Loucy (cell line): ENCODE data around the gene SIAH2.

Experiments used
- H2AFZ ChIP-seq: fragments of 200-600 bp; sonication (generic); 2 replicates; pipeline ENCODE4 v1.6.0; 2016; ENCODE audit warnings: antibody characterized with exemption, mild to moderate bottlenecking, low read length, moderate library complexity
- H3F3A ChIP-seq: fragments of 200-600 bp; 2 replicates; pipeline ENCODE4 v1.6.0; 2016; ENCODE audit warnings: antibody characterized with exemption, low read depth, mild to moderate bottlenecking
- H3K27me3 ChIP-seq: fragments of 200-600 bp; sonication (generic); 2 replicates; pipeline ENCODE4 v1.6.1; 2014; ENCODE audit warnings: low read length, mild to moderate bottlenecking; ENCODE audit not compliant: insufficient read depth, poor library complexity, severe bottlenecking
- H3K36me3 ChIP-seq: fragments of 200-600 bp; sonication (generic); 2 replicates; pipeline ENCODE4 v1.6.1; 2016; ENCODE audit warnings: low read length; ENCODE audit not compliant: insufficient read depth
- H3K4me1 ChIP-seq: fragments of 200-600 bp; sonication (generic); 2 replicates; pipeline ENCODE4 v1.5.1; 2014; ENCODE audit warnings: low read length, mild to moderate bottlenecking; ENCODE audit not compliant: insufficient read depth, poor library complexity, severe bottlenecking
- H3K4me2 ChIP-seq: fragments of 200-600 bp; sonication (generic); 2 replicates; pipeline ENCODE4 v1.6.0; 2014; ENCODE audit warnings: antibody characterized with exemption, low read length, low read depth, mild to moderate bottlenecking; ENCODE audit not compliant: poor library complexity, severe bottlenecking
- H3K4me3 ChIP-seq: fragments of 200-600 bp; sonication (generic); 2 replicates; pipeline ENCODE4 v1.5.1; 2014; ENCODE audit warnings: low read length, mild to moderate bottlenecking, mixed read lengths; ENCODE audit not compliant: poor library complexity, severe bottlenecking
- H3K79me2 ChIP-seq: fragments of 200-600 bp; sonication (generic); 2 replicates; pipeline ENCODE4 v1.6.1; 2014; ENCODE audit warnings: low read length; ENCODE audit not compliant: insufficient read depth
- H3K9ac ChIP-seq: fragments of 200-600 bp; sonication (generic); 2 replicates; pipeline ENCODE4 v1.6.0; 2014; ENCODE audit warnings: mild to moderate bottlenecking, low read depth, low read length, moderate library complexity; ENCODE audit not compliant: poor library complexity, severe bottlenecking
- H3K9me2 ChIP-seq: fragments of 200-600 bp; sonication (generic); replicated peaks from 2 replicates; pipeline ENCODE4 v1.6.1; 2016; ENCODE audit warnings: low read depth, low read length, mixed read lengths
- H3K9me3 ChIP-seq: fragments of 200-600 bp; sonication (generic); 2 replicates; pipeline ENCODE4 v1.6.1; 2014; ENCODE audit warnings: mild to moderate bottlenecking, antibody characterized with exemption, low read length, low read depth; ENCODE audit not compliant: insufficient read depth
- H4K20me1 ChIP-seq: fragments of 200-600 bp; sonication (generic); 2 replicates; pipeline ENCODE4 v1.6.0; 2014; ENCODE audit warnings: antibody characterized with exemption, low read length, mild to moderate bottlenecking; ENCODE audit not compliant: insufficient read depth, poor library complexity, severe bottlenecking
- EZH2phosphoT487 ChIP-seq: fragments of 200-600 bp; IDR thresholded peaks from 2 replicates; pipeline ENCODE4 v1.6.1; 2018; ENCODE audit warnings: antibody characterized with exemption, mild to moderate bottlenecking, moderate library complexity, borderline replicate concordance
- TF ChIP-seq, protein P1 (sequence below): fragments of 200-600 bp; sonication (generic); conservative IDR thresholded peaks from 2 replicates; pipeline ENCODE4 v1.5.1; 2014; ENCODE audit warnings: mild to moderate bottlenecking, antibody characterized with exemption, low read length

SIAH2 gene

DNA sequence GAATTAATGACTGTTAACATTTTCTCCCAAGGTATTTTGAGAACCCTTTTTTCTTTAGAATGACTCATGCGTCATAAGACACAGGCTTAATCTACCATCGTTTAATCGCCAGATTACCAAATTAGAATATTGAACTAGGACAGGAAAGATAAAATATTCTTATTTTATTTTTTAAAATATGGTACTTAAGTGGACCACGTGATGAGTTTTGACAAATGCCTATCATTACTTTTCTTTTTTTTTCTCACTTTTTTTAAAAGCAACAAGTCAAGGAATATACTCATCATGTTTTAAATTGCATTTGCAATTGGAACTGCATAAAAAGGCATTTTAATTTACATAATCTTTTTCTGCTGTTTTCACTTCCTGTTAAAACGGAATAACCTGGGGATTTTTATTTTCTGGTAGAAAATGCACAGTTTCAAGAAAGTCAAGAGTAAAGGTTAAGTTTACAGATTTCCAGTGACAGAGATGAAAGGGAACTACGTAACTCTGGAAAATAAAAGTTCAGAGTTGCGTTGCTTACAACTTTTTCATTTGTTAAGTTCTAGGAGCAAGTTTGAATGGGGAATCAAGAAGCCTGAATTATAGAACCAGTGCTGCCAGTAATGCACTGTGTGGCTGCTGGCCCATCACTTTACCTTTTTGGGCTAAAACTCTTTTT lies 23.6 kb downstream of the SIAH2 start:
- Histone ChIP-seq H3K36me3 (peaks cover 23% of the 10 kb centered on the region; the same call in 1 of the 2 replicates), H3K4me3 (no peak overlapping the region), H3K4me1 (no peaks in the 10 kb centered on the region), H3K4me2 (no peak overlapping the region), H4K20me1 (peaks cover 5% of the 10 kb centered on the region), H3K9ac (no peak overlapping the region), H3K9me3 (no peaks in the 10 kb centered on the region), H3K27me3 (no peaks in the 10 kb centered on the region), H3F3A (no peaks in the 10 kb centered on the region), H3K79me2 (peaks cover 24% of the 10 kb centered on the region; the same call in 1 of the 2 replicates), H3K9me2 (no peaks in the 10 kb centered on the region), H2AFZ (no peak overlapping the region)
- TF ChIP-seq, protein P1, sequence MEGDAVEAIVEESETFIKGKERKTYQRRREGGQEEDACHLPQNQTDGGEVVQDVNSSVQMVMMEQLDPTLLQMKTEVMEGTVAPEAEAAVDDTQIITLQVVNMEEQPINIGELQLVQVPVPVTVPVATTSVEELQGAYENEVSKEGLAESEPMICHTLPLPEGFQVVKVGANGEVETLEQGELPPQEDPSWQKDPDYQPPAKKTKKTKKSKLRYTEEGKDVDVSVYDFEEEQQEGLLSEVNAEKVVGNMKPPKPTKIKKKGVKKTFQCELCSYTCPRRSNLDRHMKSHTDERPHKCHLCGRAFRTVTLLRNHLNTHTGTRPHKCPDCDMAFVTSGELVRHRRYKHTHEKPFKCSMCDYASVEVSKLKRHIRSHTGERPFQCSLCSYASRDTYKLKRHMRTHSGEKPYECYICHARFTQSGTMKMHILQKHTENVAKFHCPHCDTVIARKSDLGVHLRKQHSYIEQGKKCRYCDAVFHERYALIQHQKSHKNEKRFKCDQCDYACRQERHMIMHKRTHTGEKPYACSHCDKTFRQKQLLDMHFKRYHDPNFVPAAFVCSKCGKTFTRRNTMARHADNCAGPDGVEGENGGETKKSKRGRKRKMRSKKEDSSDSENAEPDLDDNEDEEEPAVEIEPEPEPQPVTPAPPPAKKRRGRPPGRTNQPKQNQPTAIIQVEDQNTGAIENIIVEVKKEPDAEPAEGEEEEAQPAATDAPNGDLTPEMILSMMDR = no peak
- TF ChIP-seq EZH2phosphoT487 = no peak

DNA sequence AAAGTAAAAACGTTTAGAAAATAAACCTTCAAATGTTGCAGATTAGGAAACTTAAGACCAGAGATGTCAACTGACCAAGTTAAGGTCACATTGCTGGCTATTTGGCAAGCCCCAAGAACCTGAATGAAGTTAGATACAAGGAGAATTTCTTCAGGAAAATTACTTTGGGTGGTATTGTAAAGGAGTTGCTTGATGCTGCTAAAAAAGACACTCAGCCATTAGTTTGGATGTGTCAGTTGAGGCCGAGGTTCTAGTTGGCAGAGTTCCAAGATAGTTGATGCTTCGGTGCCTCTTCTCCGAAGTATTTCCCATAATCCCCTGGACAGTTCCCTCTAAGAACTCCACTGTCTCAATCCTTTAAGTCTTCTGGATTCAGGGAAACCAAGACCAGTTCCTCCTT lies 24.3 kb downstream of the SIAH2 start:
- TF ChIP-seq, protein P1 = no peak
- TF ChIP-seq EZH2phosphoT487 = no peak
- Histone ChIP-seq H3K9me3 (no peaks in the 10 kb centered on the region), H3K36me3 (peaks cover 23% of the 10 kb centered on the region; the same call in 1 of the 2 replicates), H3K4me2 (no peak overlapping the region), H3K4me1 (peaks cover 1% of the 10 kb centered on the region), H3K4me3 (no peak overlapping the region), H3K9me2 (no peaks in the 10 kb centered on the region), H2AFZ (no peak overlapping the region), H3K9ac (no peak overlapping the region), H4K20me1 (peaks cover under 1% of the 10 kb centered on the region), H3F3A (no peaks in the 10 kb centered on the region), H3K27me3 (no peaks in the 10 kb centered on the region), H3K79me2 (peaks cover 18% of the 10 kb centered on the region; the same call in 1 of the 2 replicates)

DNA sequence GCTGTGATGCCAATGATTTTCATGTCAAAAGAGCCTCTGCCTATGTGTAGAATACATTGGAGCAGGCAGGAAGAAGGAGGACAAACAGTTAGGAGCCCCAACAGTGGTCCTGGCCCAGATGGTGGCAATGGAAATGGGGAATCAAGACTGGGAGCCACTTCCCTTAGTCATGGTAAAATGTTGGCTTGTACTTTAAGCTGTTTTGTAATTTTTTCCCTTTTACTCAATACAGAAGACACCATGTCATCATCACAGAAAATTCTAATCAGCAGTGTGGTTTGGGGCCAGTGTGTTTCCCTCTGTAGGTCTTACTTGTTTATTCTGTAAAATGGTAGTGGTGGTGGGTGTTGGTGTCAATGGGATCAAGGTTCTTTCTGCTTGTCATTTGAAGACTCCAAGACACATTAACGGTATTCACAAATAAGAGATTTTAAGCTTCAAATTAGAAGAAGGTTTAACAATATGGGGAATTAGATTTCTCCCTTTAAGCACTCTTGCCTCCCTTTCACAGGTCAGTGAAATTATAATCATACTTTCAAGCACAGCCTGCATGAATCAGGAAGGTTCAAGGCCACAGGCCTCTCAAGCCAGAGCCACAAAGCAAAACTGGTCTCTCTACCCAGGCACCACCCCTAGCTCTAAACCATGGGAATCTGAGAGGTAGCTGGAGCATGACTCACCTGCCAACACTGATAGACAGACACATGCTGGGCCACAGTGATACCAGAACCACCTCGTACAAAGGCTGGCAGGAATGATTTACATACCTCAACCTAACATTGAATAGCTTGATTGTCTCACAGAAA lies 24.9 kb downstream of the SIAH2 start:
- no peaks in the 10 kb centered on the region for H4K20me1 ChIP-seq
- peaks cover 23% of the 10 kb centered on the region; the same call in 1 of the 2 replicates for H3K36me3 ChIP-seq
- H3K9me2 ChIP-seq = no peaks in the 10 kb centered on the region
- no peaks in the 10 kb centered on the region for H3K9me3 ChIP-seq
- no peak overlapping the region for H2AFZ ChIP-seq
- H3K4me2 ChIP-seq = no peak overlapping the region
- no peaks in the 10 kb centered on the region for H3K27me3 ChIP-seq
- H3K79me2 ChIP-seq = peaks cover 12% of the 10 kb centered on the region; the same call in 1 of the 2 replicates
- H3F3A ChIP-seq = no peaks in the 10 kb centered on the region
- H3K4me1 ChIP-seq = peaks cover 5% of the 10 kb centered on the region
- no peak overlapping the region for H3K9ac ChIP-seq
- TF ChIP-seq, protein P1 = no peak
- no peak overlapping the region for H3K4me3 ChIP-seq
